Adrenal gland (tissue), 12 donors: ENCODE measurements around the gene GIGYF2. TPM values are rescaled to one million over a fixed set of nuclear protein-coding genes. Genes with fewer than 3 reads are reported as not detected.

Experiments
- DNase-seq, 7 donors: peaks; one replicate each; pipeline ENCODE4 v3.0.0-alpha.2; 2019 to 2020
- H3K27ac ChIP-seq, 5 donors: fragments of 200-600 bp; sonication (generic) in 4 of 5; 1 replicate in 3 of 5; 2 replicates in 2 of 5; pipeline versions ENCODE4 v1.5.1 to v1.8.0; 2016 to 2020; ENCODE audit warnings: mild to moderate bottlenecking in 1 of 5
- H3K27me3 ChIP-seq: fragments of 200-600 bp; 2 replicates; pipeline ENCODE4 v1.8.0; 2021
- H3K36me3 ChIP-seq, 2 donors: fragments of 200-600 bp; replicated peaks in 1 of 2; 1 replicate in 1 of 2; 2 replicates in 1 of 2; pipeline versions ENCODE4 v1.5.1 to v1.8.0; 2018 to 2022
- H3K4me1 ChIP-seq, 2 donors: fragments of 200-600 bp; replicated peaks in 1 of 2; 1 replicate in 1 of 2; 2 replicates in 1 of 2; pipeline versions ENCODE4 v1.5.1 to v1.8.0; 2018 to 2021
- H3K4me3 ChIP-seq, 4 donors: fragments of 200-600 bp; sonication (generic) in 3 of 4; one replicate each; pipeline ENCODE4 v1.5.1; 2016 to 2018
- H3K9me3 ChIP-seq, 3 donors: fragments of 200-600 bp; sonication (generic) in 1 of 3; replicated peaks in 1 of 3; 1 replicate in 2 of 3; 2 replicates in 1 of 3; pipeline versions ENCODE4 v1.5.1 to v1.8.0; 2016 to 2021
- CTCF ChIP-seq, 6 experiments: fragments of 450-650 bp in 4 of 6; fragments of 200-600 bp in 2 of 6; sonication (generic) in 1 of 6; IDR thresholded peaks; 1 replicate in 5 of 6; 2 replicates in 1 of 6; pipeline versions ENCODE4 v1.5.1 to v1.8.0; 2016 to 2021; ENCODE audit warnings: antibody characterized with exemption in 6 of 6, mild to moderate bottlenecking in 2 of 6, moderate library complexity in 1 of 6
- POLR2A ChIP-seq, 2 donors: fragments of 450-650 bp; IDR thresholded peaks; one replicate each; pipeline ENCODE4 v1.6.1; 2017; ENCODE audit warnings: antibody characterized with exemption in 2 of 2, mild to moderate bottlenecking in 2 of 2, moderate library complexity in 1 of 2
- WGBS, 4 donors: extraction: QIAGEN DNeasy Blood & Tissue Kit in 2 of 4; methylation state at CpG; one replicate each; pipeline versions ENCODE4 v1.1.5 to v1.1.7; 2013 to 2017; 5-methylcytosine and 5-hydroxymethylcytosine counted together
- intact Hi-C, 2 donors: fragments of 100-400 bp; cut with DNase I; formaldehyde crosslinking; loops; one replicate each; pipeline versions ENCODE4 v1.14.1 to v1.15.0; 2022 to 2023
- polyA plus RNA-seq, 3 donors: library from polyadenylated mRNA; stranded (reverse); fragments of 200-250 nt in 2 of 3; fragments of 350-450 nt in 1 of 3; fragmentation: Illumina TruSeq in 1 of 3; extraction: RNeasy Lipid Tissue Mini Kit (QIAGEN cat#74804) in 1 of 3; gene quantifications; one replicate each; pipeline ENCODE4 v1.2.3, GENCODE V29; 2013 to 2014
- total RNA-seq, 9 donors: library from RNA; depleted of rRNA in 4 of 9; stranded (reverse); fragments of >200 nt in 4 of 9; fragments of 120-200 nt in 1 of 9; fragmentation: NEBNext Ultra II Directional in 1 of 9; extraction: Animal tissue kit (Norgen Biotek cat#: 25700) in 1 of 9; gene quantifications; one replicate each; pipeline versions ENCODE4 v1.1.0 to v1.2.4, GENCODE V29; 2013 to 2023
- donor health status: healthy with polysubstance abuse.
- donor health status: Bipolar disorder and iron deficiency.
- donor health status: DM: yes; HTN: yes; CAD: no.
- donor health status: DM: no; HTN: no; CAD: no.
- donor health status: DM: no; HTN: no; CAD: no.
- donor health status: DM: yes; HTN: yes; CAD: no.

Gene GIGYF2
- total and polyA plus RNA-seq, 12 donors: 13.5 to 93.7 (median 65.4) TPM

GRCh38 chr2:232897598-232898408, 200.7 kb downstream of the GIGYF2 start:
- Histone ChIP-seq H3K36me3 (no peaks in the 10 kb centered on the region), H3K4me3 (no peak overlapping the region), H3K4me1 (peaks cover 13 to 16% of the 10 kb centered on the region in 2 donors), H3K27me3 (no peaks in the 10 kb centered on the region), H3K9me3 (no peaks in the 10 kb centered on the region), H3K27ac (no peak overlapping the region)
- WGBS, 4 donors: 88 to 92% (median 89%) methylated on average over 9 to 24 of the region's 24 CpGs
- peak in 1 of 7 donors; percentile 48 for DNase-seq
- no peak for TF ChIP-seq CTCF (IDR thresholded peaks at IDR 0.05)
- no peak for TF ChIP-seq POLR2A (IDR thresholded peaks at IDR 0.05)
- intact Hi-C loops: no loop called here

- H3K27me3 ChIP-seq: no peaks in the 10 kb centered on the region
- H3K36me3 ChIP-seq: no peaks in the 10 kb centered on the region
- H3K27ac ChIP-seq: peak overlapping the region in 1 of 5 donors; percentile 10
- H3K9me3 ChIP-seq: no peaks in the 10 kb centered on the region
- no peak for TF ChIP-seq CTCF (IDR thresholded peaks at IDR 0.05)
- TF ChIP-seq POLR2A (IDR thresholded peaks at IDR 0.05): no peak
- DNase-seq: peak in 5 of 7 donors; percentile 38 to 72 (median 57)
- intact Hi-C loops: no loop called here
- H3K4me3 ChIP-seq: no peak overlapping the region
- H3K4me1 ChIP-seq: peaks cover 13 to 16% of the 10 kb centered on the region in 2 donors
- WGBS, 4 donors: 70 to 79% (median 72%) methylated on average over 18 of the region's 18 CpGs
Measured at GRCh38 chr2:232898592-232899543, 201.7 kb downstream of the GIGYF2 start.

GRCh38 chr2:232900811-232901735, 203.9 kb downstream of the GIGYF2 start:
- peak overlapping the region; percentile 67 to 97 (median 87) for H3K27ac ChIP-seq
- WGBS, 4 donors: 27 to 34% (median 34%) methylated on average over 37 to 43 of the region's 43 CpGs
- no peaks in the 10 kb centered on the region for H3K27me3 ChIP-seq
- intact Hi-C loops: no loop called here
- H3K4me1 ChIP-seq: peaks cover 13 to 16% of the 10 kb centered on the region in 2 donors
- peak in 1 of 2 donors; percentile 27 for TF ChIP-seq POLR2A (IDR thresholded peaks at IDR 0.05)
- TF ChIP-seq CTCF (IDR thresholded peaks at IDR 0.05): no peak
- H3K36me3 ChIP-seq: no peaks in the 10 kb centered on the region
- peak overlapping the region in 1 of 4 donors; percentile 42 for H3K4me3 ChIP-seq
- no peaks in the 10 kb centered on the region for H3K9me3 ChIP-seq
- peak; percentile 46 to 86 (median 78) for DNase-seq
